ENCODE data around the gene EEPD1.
A peak's percentile ranks its signal among the peaks of the same experiment; 100 is the strongest.

EEPD1 gene

GRCh38 chr7:36263095-36263484, 110.0 kb downstream of the EEPD1 start:
- no peak for DNase-seq

- no peak for DNase-seq
Observed at GRCh38 chr7:36264123-36264801, 111.2 kb downstream of the EEPD1 start.

- DNase-seq, result no peak
Observed at GRCh38 chr7:36264913-36265516, 112.0 kb downstream of the EEPD1 start.

GRCh38 chr7:36265680-36266079, 112.6 kb downstream of the EEPD1 start:
- no peak for DNase-seq

GRCh38 chr7:36266190-36266589, 113.1 kb downstream of the EEPD1 start:
- DNase-seq, result no peak

GRCh38 chr7:36266683-36267082, 113.6 kb downstream of the EEPD1 start:
- no peak for DNase-seq

GRCh38 chr7:36272211-36272566, 119.1 kb downstream of the EEPD1 start:
- no peak for DNase-seq

- no peak for DNase-seq
Observed at GRCh38 chr7:36272567-36273269, 119.7 kb downstream of the EEPD1 start.

- DNase-seq, result no peak
Observed at GRCh38 chr7:36273836-36274235, 120.8 kb downstream of the EEPD1 start.

GRCh38 chr7:36275735-36276284, 122.8 kb downstream of the EEPD1 start:
- DNase-seq, result no peak

GRCh38 chr7:36276428-36277248, 123.6 kb downstream of the EEPD1 start:
- no peak for DNase-seq

GRCh38 chr7:36277249-36277542, 124.1 kb downstream of the EEPD1 start:
- no peak for DNase-seq

- no peak for DNase-seq
Observed at GRCh38 chr7:36278069-36278619, 125.1 kb downstream of the EEPD1 start.

- no peak for DNase-seq
Observed at GRCh38 chr7:36278620-36279172, 125.6 kb downstream of the EEPD1 start.

GRCh38 chr7:36279200-36279925, 126.3 kb downstream of the EEPD1 start:
- DNase-seq, result no peak

- no peak for DNase-seq
Observed at GRCh38 chr7:36279926-36280315, 126.9 kb downstream of the EEPD1 start.

- DNase-seq, result peak; percentile 66
Observed at GRCh38 chr7:36280840-36281812, 128.1 kb downstream of the EEPD1 start.

- no peak for DNase-seq
Observed at GRCh38 chr7:36281945-36282717, 129.1 kb downstream of the EEPD1 start.

GRCh38 chr7:36283181-36283580, 130.1 kb downstream of the EEPD1 start:
- no peak for DNase-seq

GRCh38 chr7:36283711-36284130, 130.7 kb downstream of the EEPD1 start:
- no peak for DNase-seq
